DLD1 (cell line): ENCODE measurements around the gene ALG9.

Experiments used
- in situ Hi-C: cut with HindIII; loops from 2 replicates; pipeline ENCODE4 v1.10.0; 2017; ENCODE audit warnings: low sequenced_read_pairs

The ALG9 gene

GRCh38 chr11:111736621-111737443, 134.5 kb downstream of the ALG9 start:
- in situ Hi-C loops = no loop called here
